Right cardiac atrium (tissue), 5 donors: Measurements from ENCODE around the gene GDF15. TPM values are rescaled to one million over a fixed set of nuclear protein-coding genes. Genes with fewer than 3 reads are reported as not detected.

Experiments
- ATAC-seq, 2 donors: fragments of 200-7000 bp; cut with Tn5 transposase; one replicate each; pipeline versions ENCODE4 v1.8.0 to v1.9.1; 2020; ENCODE audit warnings: moderate library complexity in 2 of 2, mild to moderate bottlenecking in 1 of 2
- DNase-seq, 3 donors: peaks; one replicate each; pipeline ENCODE4 v3.0.0-alpha.2; 2020
- H3K27ac ChIP-seq: one replicate; pipeline ENCODE4 v1.5.1; 2013; ENCODE audit warnings: mild to moderate bottlenecking, low read length, control low read depth, moderate library complexity
- H3K27me3 ChIP-seq: one replicate; pipeline ENCODE4 v1.6.1; 2013; ENCODE audit not compliant: control insufficient read depth, insufficient read depth
- H3K4me1 ChIP-seq: one replicate; pipeline ENCODE4 v1.6.1; 2013; ENCODE audit warnings: low read length; ENCODE audit not compliant: control insufficient read depth, insufficient read depth
- H3K4me3 ChIP-seq: one replicate; pipeline ENCODE4 v1.5.1; 2013; ENCODE audit warnings: low read length, control low read depth
- H3K9me3 ChIP-seq: one replicate; pipeline ENCODE4 v1.6.1; 2013; ENCODE audit warnings: low read length; ENCODE audit not compliant: control insufficient read depth
- WGBS: extraction: QIAGEN DNeasy Blood & Tissue Kit; methylation state at CpG from one replicate; pipeline ENCODE4 v1.1.7; 2013; 5-methylcytosine and 5-hydroxymethylcytosine counted together
- intact Hi-C, 4 donors: fragments of 100-400 bp; cut with DNase I; formaldehyde crosslinking; loops; one replicate each; pipeline versions ENCODE4 v1.11.0 to v1.14.0; 2022 to 2023
- polyA plus RNA-seq: library from polyadenylated mRNA; stranded (reverse); fragments of 200-250 nt; gene quantifications from one replicate; pipeline ENCODE4 v1.2.3, GENCODE V29; 2013
- total RNA-seq, 4 donors: library from RNA; stranded (reverse); fragmentation: NEBNext Ultra II Directional; extraction: Animal tissue kit (Norgen Biotek cat#: 25700); gene quantifications; one replicate each; pipeline ENCODE4 v1.2.1, GENCODE V29; 2021
- donor health status: healthy with polysubstance abuse.
- donor health status: DM: no; HTN: yes; CAD: no.
- donor health status: DM: no; HTN: no; CAD: no.
- donor health status: DM: no; HTN: yes; CAD: no; lungs with severe emphysema.
- donor health status: DM: yes; HTN: yes; CAD: no.

Gene GDF15
- total and polyA plus RNA-seq, 5 donors: 0.25 to 0.60 (median 0.52) TPM; not detected in 1

- 82% methylated on average over 15 of the region's 16 CpGs for WGBS
- peaks cover 4% of the 10 kb centered on the region for H3K4me1 ChIP-seq
- DNase-seq (peak in 1 of 3 donors; percentile 64), ATAC-seq (no peak)
- H3K27me3 ChIP-seq: no peaks in the 10 kb centered on the region
- no peak overlapping the region for H3K4me3 ChIP-seq
- intact Hi-C loops: loop anchor here in 2 of 4 donors (5.0 to 10.0 kb wide), 4 partner anchors 60 to 208 kb away; partner anchors contain the start of genes RAB3A (in 2 of the 2) and IQCN (in 1 of the 2)
- H3K27ac ChIP-seq: no peak overlapping the region
- H3K9me3 ChIP-seq: no peaks in the 10 kb centered on the region
These were observed 26.8 kb downstream of the GDF15 start for GRCh38 chr19:18412610-18413239.

GRCh38 chr19:18414504-18415177 lies 28.7 kb downstream of the GDF15 start:
- 13% methylated on average over 11 of the region's 11 CpGs for WGBS
- Histone ChIP-seq H3K9me3 (no peaks in the 10 kb centered on the region), H3K4me3 (peak overlapping the region; percentile 12), H3K27ac (peak overlapping the region; percentile 92), H3K27me3 (no peaks in the 10 kb centered on the region), H3K4me1 (peaks cover 7% of the 10 kb centered on the region)
- intact Hi-C loops: loop anchor here in 2 of 4 donors (5.0 to 10.0 kb wide), 4 partner anchors 62 to 210 kb away; partner anchors contain the start of genes RAB3A (in 2 of the 2) and IQCN (in 1 of the 2)
- ATAC-seq (no peak), DNase-seq (peak; percentile 36 to 73 (median 72))

- WGBS: 25% methylated on average over 25 of the region's 25 CpGs
- Histone ChIP-seq H3K4me1 (peaks cover 7% of the 10 kb centered on the region), H3K27ac (peak overlapping the region; percentile 92), H3K27me3 (no peaks in the 10 kb centered on the region), H3K4me3 (peak overlapping the region; percentile 12), H3K9me3 (no peaks in the 10 kb centered on the region)
- intact Hi-C loops: loop anchor here in 2 of 4 donors (10.0 kb wide), 2 partner anchors 141 to 211 kb away; partner anchors contain the start of genes RAB3A (in 2 of the 2) and IQCN (in 1 of the 2)
- DNase-seq: peak; percentile 88 to 94 (median 93)
- peak; percentile 42 to 52 for ATAC-seq
These were observed 29.4 kb downstream of the GDF15 start for GRCh38 chr19:18415178-18415867.

GRCh38 chr19:18416778-18417249 lies 30.9 kb downstream of the GDF15 start:
- intact Hi-C loops: loop anchor here in 2 of 4 donors (10.0 kb wide), 2 partner anchors 142 to 212 kb away; partner anchors contain the start of genes RAB3A (in 2 of the 2) and IQCN (in 1 of the 2)
- peaks cover 7% of the 10 kb centered on the region for H3K4me1 ChIP-seq
- WGBS: under 1% methylated on average over 44 of the region's 44 CpGs

GRCh38 chr19:18417250-18418028 lies 31.5 kb downstream of the GDF15 start:
- Histone ChIP-seq H3K27me3 (no peaks in the 10 kb centered on the region), H3K4me1 (peaks cover 7% of the 10 kb centered on the region), H3K9me3 (no peaks in the 10 kb centered on the region), H3K4me3 (peak overlapping the region; percentile 12), H3K27ac (peak overlapping the region; percentile 98)
- WGBS: under 1% methylated on average over 53 of the region's 53 CpGs
- DNase-seq (peak; percentile 91 to 97 (median 95)), ATAC-seq (peak; percentile 70 to 73)
- intact Hi-C loops: loop anchor here in 2 of 4 donors (10.0 kb wide), 2 partner anchors 143 to 213 kb away; partner anchors contain the start of genes RAB3A (in 2 of the 2) and IQCN (in 1 of the 2)

More at GRCh38 chr19:18416778-18417249, 30.9 kb downstream of the GDF15 start:
- Histone ChIP-seq H3K27me3 (no peaks in the 10 kb centered on the region), H3K4me3 (peak overlapping the region; percentile 12), H3K9me3 (no peaks in the 10 kb centered on the region), H3K27ac (peak overlapping the region; percentile 98)
- DNase-seq (peak; percentile 96 to 98 (median 98)), ATAC-seq (peak; percentile 69 to 72)

- ATAC-seq (no peak), DNase-seq (peak in 2 of 3 donors; percentile 44 to 86)
- H3K27ac ChIP-seq: peak overlapping the region; percentile 62
- WGBS: 10% methylated on average over 30 of the region's 30 CpGs
- no peak overlapping the region for H3K4me3 ChIP-seq
- intact Hi-C loops: loop anchor here in 2 of 4 donors (10.0 kb wide), 2 partner anchors 143 to 213 kb away; partner anchors contain the start of genes RAB3A (in 2 of the 2) and IQCN (in 1 of the 2)
- no peaks in the 10 kb centered on the region for H3K27me3 ChIP-seq
- H3K9me3 ChIP-seq: no peaks in the 10 kb centered on the region
- peaks cover 7% of the 10 kb centered on the region for H3K4me1 ChIP-seq
These were observed 32.1 kb downstream of the GDF15 start for GRCh38 chr19:18418029-18418482.

- DNase-seq (peak; percentile 64 to 86 (median 84)), ATAC-seq (peak; percentile 0)
- WGBS: 17% methylated on average over 39 of the region's 39 CpGs
- Histone ChIP-seq H3K4me3 (peak overlapping the region; percentile 69), H3K27me3 (no peaks in the 10 kb centered on the region), H3K4me1 (peaks cover 11% of the 10 kb centered on the region), H3K9me3 (no peaks in the 10 kb centered on the region), H3K27ac (peak overlapping the region; percentile 62)
- intact Hi-C loops: loop anchor here in 2 of 4 donors (10.0 kb wide), 2 partner anchors 144 to 214 kb away; partner anchors contain the start of genes RAB3A (in 2 of the 2) and IQCN (in 1 of the 2)
These were observed 32.7 kb downstream of the GDF15 start for GRCh38 chr19:18418483-18419194.

GRCh38 chr19:18419195-18419698 lies 33.3 kb downstream of the GDF15 start, which contains the start of gene SSBP4:
TSS of gene SSBP4 (plus strand) at chr19:18419398. CDS start at chr19:18419649, 251 bp downstream.
- intact Hi-C loops: loop anchor here in 2 of 4 donors (10.0 kb wide), 2 partner anchors 144 to 214 kb away; partner anchors contain the start of genes RAB3A (in 2 of the 2) and IQCN (in 1 of the 2)

More at GRCh38 chr19:18419195-18419698, 33.3 kb downstream of the GDF15 start, which contains the start of gene SSBP4:
- peaks cover 12% of the 10 kb centered on the region for H3K4me1 ChIP-seq
- H3K9me3 ChIP-seq: no peaks in the 10 kb centered on the region
- ATAC-seq (peak in 1 of 2 donors; percentile 5), DNase-seq (peak; percentile 77 to 93 (median 93))
- peak within 1 kb of the TSS; percentile 69 for H3K4me3 ChIP-seq
- peak within 1 kb of the TSS; percentile 62 for H3K27ac ChIP-seq
- no peaks in the 10 kb centered on the region for H3K27me3 ChIP-seq
- under 1% methylated on average over 78 of the region's 80 CpGs for WGBS
